NCI-H69 (cell line): ENCODE data around the gene GRAMD2A.

ENCODE experiments used
- DNase-seq: peaks from one replicate; lab custom pipeline; 2025; lab: John Stamatoyannopoulos, UW

GRAMD2A gene

GRCh38 chr15:72168131-72168807 is 29.3 kb downstream of the GRAMD2A start:
- peak; percentile 72 for DNase-seq

GRCh38 chr15:72167445-72167844 is 30.1 kb downstream of the GRAMD2A start:
- DNase-seq, result no peak

GRCh38 chr15:72166716-72167417 is 30.7 kb downstream of the GRAMD2A start:
- no peak for DNase-seq

GRCh38 chr15:72163719-72164118 is 33.9 kb downstream of the GRAMD2A start:
- DNase-seq, result peak; percentile 11

- DNase-seq, result no peak
Observed at GRCh38 chr15:72162569-72162968, 35.0 kb downstream of the GRAMD2A start.

GRCh38 chr15:72161361-72162132 is 36.0 kb downstream of the GRAMD2A start:
- no peak for DNase-seq

- no peak for DNase-seq
Observed at GRCh38 chr15:72160696-72161245, 36.8 kb downstream of the GRAMD2A start.

GRCh38 chr15:72156928-72157327 is 40.7 kb downstream of the GRAMD2A start:
- DNase-seq, result no peak

- peak; percentile 82 for DNase-seq
Observed at GRCh38 chr15:72155635-72156616, 41.7 kb downstream of the GRAMD2A start.

GRCh38 chr15:72155003-72155621 is 42.5 kb downstream of the GRAMD2A start:
- peak; percentile 88 for DNase-seq

- DNase-seq, result no peak
Observed at GRCh38 chr15:72154316-72154715, 43.3 kb downstream of the GRAMD2A start.

- peak; percentile 19 for DNase-seq
Observed at GRCh38 chr15:72153269-72154000, 44.2 kb downstream of the GRAMD2A start.

GRCh38 chr15:72147418-72147817 is 50.2 kb downstream of the GRAMD2A start:
- no peak for DNase-seq

- no peak for DNase-seq
Observed at GRCh38 chr15:72146934-72147333, 50.7 kb downstream of the GRAMD2A start.

GRCh38 chr15:72146221-72146620 is 51.4 kb downstream of the GRAMD2A start:
- DNase-seq, result no peak

- DNase-seq, result no peak
Observed at GRCh38 chr15:72141171-72142084, 56.2 kb downstream of the GRAMD2A start.

GRCh38 chr15:72140088-72140487 is 57.5 kb downstream of the GRAMD2A start:
- no peak for DNase-seq

GRCh38 chr15:72139667-72140066 is 57.9 kb downstream of the GRAMD2A start:
- no peak for DNase-seq
